ENCODE results near the gene RPL28. TPM values are rescaled to one million over a fixed set of nuclear protein-coding genes. Genes with fewer than 3 reads are reported as not detected.

The RPL28 gene
- total and polyA plus RNA-seq, 10 of the 15 experiments (the other 5 are each of a cell fraction or from before 2014, with no cell fraction given) = 260 to 3,542 (median 891) TPM

DNA sequence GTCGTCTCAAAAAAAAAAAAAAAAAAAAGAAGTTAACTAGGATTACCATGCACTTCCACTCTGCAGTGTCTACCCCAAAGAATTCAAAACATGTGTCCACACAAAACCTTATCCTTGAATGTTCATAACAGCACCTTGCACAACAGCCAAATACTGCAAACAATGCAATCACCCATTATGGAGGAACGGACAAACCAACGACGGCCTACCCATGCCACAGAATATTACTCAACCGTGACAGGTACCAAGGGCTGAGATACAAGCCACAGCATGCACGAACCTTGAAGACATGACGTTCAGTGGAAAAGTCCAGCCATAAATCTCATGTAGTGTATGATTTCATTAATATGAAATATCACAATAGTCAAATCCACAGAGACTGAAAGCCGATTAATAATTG, 60.3 kb downstream of the RPL28 start:
- Histone ChIP-seq H3K4me3 (no peak overlapping the region), H3K27ac (ENCODE audit: control insufficient read depth, insufficient read depth) (no peak overlapping the region), H4K20me1 (ENCODE audit: control insufficient read depth, insufficient read depth) (no peaks in the 10 kb centered on the region), H3K9me3 (replicated peaks; ENCODE audit: control insufficient read depth, insufficient read depth, low read length) (no peaks in the 10 kb centered on the region), H3K36me3 (ENCODE audit: control insufficient read depth in 2 of 2, insufficient read depth in 2 of 2, low read length in 1 of 2) (no peaks in the 10 kb centered on the region), H3K79me2 (ENCODE audit: control insufficient read depth, insufficient read depth, low read length) (no peaks in the 10 kb centered on the region), H2AFZ (ENCODE audit: control insufficient read depth, low read depth, low read length) (no peak overlapping the region), H3K9ac (ENCODE audit: control insufficient read depth, insufficient read depth, low read length) (no peak overlapping the region), H3K4me2 (ENCODE audit: control insufficient read depth, insufficient read depth) (no peak overlapping the region), H3K4me1 (ENCODE audit: control insufficient read depth, insufficient read depth, low read length) (no peaks in the 10 kb centered on the region), H3K27me3 (replicated peaks in 1 of 2; ENCODE audit: control insufficient read depth in 2 of 2, insufficient read depth in 2 of 2, low read length in 1 of 2) (peaks cover 0 to 1% of the 10 kb centered on the region in 2 experiments; a peak in 2 of 4 replicates)
- ChIA-PET POLR2A (no interaction called here), SMC1A (ENCODE audit: uncharacterized antibody, unreplicated experiment) (no interaction called here), CTCF (no interaction called here), RAD21 (ENCODE audit: unreplicated experiment) (no interaction called here)
- ATAC-seq (no peak), FAIRE-seq (no peak), DNase-seq (ENCODE audit: low read depth, low spot score) (no peak)
- BruUV-seq (replicated peaks) = no TSS peak
- intact Hi-C loops (cut with micrococcal nuclease; ENCODE audit: unreplicated experiment) (no loop called here), in situ Hi-C loops (cut with MboI) (no loop called here)
- 19% methylated on average over 7 of the region's 8 CpGs for WGBS (ENCODE audit: insufficient coverage, insufficient replicate concordance, low lambda C conversion rate, missing lambda C conversion rate)
- TF ChIP-seq EGR1 (IDR thresholded peaks at IDR 0.05; ENCODE audit: borderline replicate concordance in 1 of 2, low read depth in 2 of 2, low read length in 2 of 2) = no peak
- TF ChIP-seq HCFC1 (IDR thresholded peaks at IDR 0.05; ENCODE audit: low read length) = no peak
- TF ChIP-seq, protein P1, sequence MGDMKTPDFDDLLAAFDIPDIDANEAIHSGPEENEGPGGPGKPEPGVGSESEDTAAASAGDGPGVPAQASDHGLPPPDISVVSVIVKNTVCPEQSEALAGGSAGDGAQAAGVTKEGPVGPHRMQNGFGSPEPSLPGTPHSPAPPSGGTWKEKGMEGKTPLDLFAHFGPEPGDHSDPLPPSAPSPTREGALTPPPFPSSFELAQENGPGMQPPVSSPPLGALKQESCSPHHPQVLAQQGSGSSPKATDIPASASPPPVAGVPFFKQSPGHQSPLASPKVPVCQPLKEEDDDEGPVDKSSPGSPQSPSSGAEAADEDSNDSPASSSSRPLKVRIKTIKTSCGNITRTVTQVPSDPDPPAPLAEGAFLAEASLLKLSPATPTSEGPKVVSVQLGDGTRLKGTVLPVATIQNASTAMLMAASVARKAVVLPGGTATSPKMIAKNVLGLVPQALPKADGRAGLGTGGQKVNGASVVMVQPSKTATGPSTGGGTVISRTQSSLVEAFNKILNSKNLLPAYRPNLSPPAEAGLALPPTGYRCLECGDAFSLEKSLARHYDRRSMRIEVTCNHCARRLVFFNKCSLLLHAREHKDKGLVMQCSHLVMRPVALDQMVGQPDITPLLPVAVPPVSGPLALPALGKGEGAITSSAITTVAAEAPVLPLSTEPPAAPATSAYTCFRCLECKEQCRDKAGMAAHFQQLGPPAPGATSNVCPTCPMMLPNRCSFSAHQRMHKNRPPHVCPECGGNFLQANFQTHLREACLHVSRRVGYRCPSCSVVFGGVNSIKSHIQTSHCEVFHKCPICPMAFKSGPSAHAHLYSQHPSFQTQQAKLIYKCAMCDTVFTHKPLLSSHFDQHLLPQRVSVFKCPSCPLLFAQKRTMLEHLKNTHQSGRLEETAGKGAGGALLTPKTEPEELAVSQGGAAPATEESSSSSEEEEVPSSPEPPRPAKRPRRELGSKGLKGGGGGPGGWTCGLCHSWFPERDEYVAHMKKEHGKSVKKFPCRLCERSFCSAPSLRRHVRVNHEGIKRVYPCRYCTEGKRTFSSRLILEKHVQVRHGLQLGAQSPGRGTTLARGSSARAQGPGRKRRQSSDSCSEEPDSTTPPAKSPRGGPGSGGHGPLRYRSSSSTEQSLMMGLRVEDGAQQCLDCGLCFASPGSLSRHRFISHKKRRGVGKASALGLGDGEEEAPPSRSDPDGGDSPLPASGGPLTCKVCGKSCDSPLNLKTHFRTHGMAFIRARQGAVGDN (IDR thresholded peaks at IDR 0.05) = no peak
- TF ChIP-seq CBFB (IDR thresholded peaks at IDR 0.05; ENCODE audit: low read depth) = no peak
- TF ChIP-seq TCF3 (IDR thresholded peaks at IDR 0.05; ENCODE audit: borderline replicate concordance, insufficient read depth, low read depth, low read length) = no peak
- no peak for TF ChIP-seq TAF1 (IDR thresholded peaks at IDR 0.05; ENCODE audit: borderline replicate concordance, low read depth, low read length)
- TF ChIP-seq POU2F2 (IDR thresholded peaks at IDR 0.05; ENCODE audit: borderline replicate concordance, low read depth, low read length) = no peak
- TF ChIP-seq CHD4 (IDR thresholded peaks at IDR 0.05) = no peak
- no peak for TF ChIP-seq NR2C1 (IDR thresholded peaks at IDR 0.05)
